ENCODE results near the gene NBEAL1.
"Not testable (repeated sequence)": the region's sequence is repeated elsewhere in the genome, so short reads cannot be mapped to it uniquely, and the experiment has no call there.

The NBEAL1 gene

GRCh38 chr2:203122317-203122986 is 107.8 kb downstream of the NBEAL1 start:
- DNase-seq, result no peak

GRCh38 chr2:203126996-203127395 is 112.3 kb downstream of the NBEAL1 start:
- no peak for DNase-seq

GRCh38 chr2:203135105-203135504 is 120.4 kb downstream of the NBEAL1 start:
- DNase-seq, result no peak

- DNase-seq, result no peak
Observed at GRCh38 chr2:203143391-203143790, 128.7 kb downstream of the NBEAL1 start.

GRCh38 chr2:203149194-203149593 is 134.5 kb downstream of the NBEAL1 start:
- no peak for DNase-seq

- DNase-seq, result peak; percentile 8
Observed at GRCh38 chr2:203155406-203155805, 140.7 kb downstream of the NBEAL1 start.

- DNase-seq, result not testable (repeated sequence)
Observed at GRCh38 chr2:203162722-203163121, 148.0 kb downstream of the NBEAL1 start.

GRCh38 chr2:203164311-203164935 is 149.7 kb downstream of the NBEAL1 start:
- no peak for DNase-seq

- DNase-seq, result no peak
Observed at GRCh38 chr2:203167751-203168150, 153.1 kb downstream of the NBEAL1 start.

GRCh38 chr2:203170502-203170901 is 155.8 kb downstream of the NBEAL1 start:
- no peak for DNase-seq

- DNase-seq, result no peak
Observed at GRCh38 chr2:203175371-203175770, 160.7 kb downstream of the NBEAL1 start.

- peak; percentile 29 for DNase-seq
Observed at GRCh38 chr2:203177361-203177760, 162.7 kb downstream of the NBEAL1 start.

- DNase-seq, result no peak
Observed at GRCh38 chr2:203185864-203186263, 171.2 kb downstream of the NBEAL1 start.

GRCh38 chr2:203190547-203190946 is 175.9 kb downstream of the NBEAL1 start:
- DNase-seq, result not testable (repeated sequence)

GRCh38 chr2:203191026-203191425 is 176.4 kb downstream of the NBEAL1 start:
- not testable (repeated sequence) for DNase-seq

GRCh38 chr2:203191961-203192360 is 177.3 kb downstream of the NBEAL1 start:
- peak; percentile 65 for DNase-seq

GRCh38 chr2:203195331-203196036 is 180.8 kb downstream of the NBEAL1 start:
- DNase-seq, result no peak

- DNase-seq, result no peak
Observed at GRCh38 chr2:203200866-203201265, 186.2 kb downstream of the NBEAL1 start.

- DNase-seq, result no peak
Observed at GRCh38 chr2:203201426-203201825, 186.8 kb downstream of the NBEAL1 start.

GRCh38 chr2:203209538-203209937 is 194.9 kb downstream of the NBEAL1 start:
- no peak for DNase-seq

GRCh38 chr2:203225423-203226039 is 210.9 kb downstream of the NBEAL1 start:
- DNase-seq, result peak; percentile 39

GRCh38 chr2:203229674-203230073 is 215.0 kb downstream of the NBEAL1 start:
- not testable (repeated sequence) for DNase-seq

All from activated CD4-positive, alpha-beta T cell treated with anti-CD3 and anti-CD28 coated beads, Interleukin-2, Interleukin-6, amounts not matched to agents 100 ng/mL and 50 ng/mL, durations not matched to agents 16 hours and 8 hours (primary cell).